ENCODE data around the gene SFXN3. TPM values are rescaled to one million over a fixed set of nuclear protein-coding genes. Genes with fewer than 3 reads are reported as not detected.

The SFXN3 gene
- total and polyA plus RNA-seq, 2 of the 13 experiments (the other 11 are each of a cell fraction or from before 2014, with no cell fraction given), result 16.8 to 71.5 TPM

GRCh38 chr10:101060036-101060950 lies 29.3 kb downstream of the SFXN3 start (continued):
- TF ChIP-seq KIAA2018 (CRISPR knock-in tag; IDR thresholded peaks at IDR 0.05; ENCODE audit: borderline replicate concordance), result no peak
- TF ChIP-seq BCL3 (CRISPR knock-in tag; IDR thresholded peaks at IDR 0.05), result no peak
- peak; percentile 51; the same call in 1 of the 2 replicates for TF ChIP-seq MYPOP (CRISPR knock-in tag; IDR thresholded peaks at IDR 0.05)
- TF ChIP-seq TRAFD1 (CRISPR knock-in tag; IDR thresholded peaks at IDR 0.05; ENCODE audit: borderline replicate concordance), result no peak
- no peak for TF ChIP-seq ZC3H4 (CRISPR knock-in tag; IDR thresholded peaks at IDR 0.05; ENCODE audit: borderline replicate concordance)
- no peak for TF ChIP-seq ATRX (CRISPR knock-in tag; IDR thresholded peaks at IDR 0.05; ENCODE audit: borderline replicate concordance)
- TF ChIP-seq HOXD1 (CRISPR knock-in tag; IDR thresholded peaks at IDR 0.05), result 0 out of 2 replicates have a peak, but pooled peaks have one; percentile 40
- TF ChIP-seq ZNF530 (CRISPR knock-in tag; IDR thresholded peaks at IDR 0.05; ENCODE audit: low read depth), result no peak
- no peak for TF ChIP-seq IKZF4 (CRISPR knock-in tag; IDR thresholded peaks at IDR 0.05; ENCODE audit: borderline replicate concordance, low read depth, not compliant biosample characterization)
- TF ChIP-seq TFE3 (CRISPR knock-in tag; IDR thresholded peaks at IDR 0.05), result no peak
- peak; percentile 92; the same call in 1 of the 2 replicates for TF ChIP-seq TFDP1 (CRISPR knock-in tag; IDR thresholded peaks at IDR 0.05; ENCODE audit: borderline replicate concordance)
